HS-5 (cell line): ENCODE results near the gene PDSS2.
"Not testable (repeated sequence)": the region's sequence is repeated elsewhere in the genome, so short reads cannot be mapped to it uniquely, and the experiment has no call there.

Source experiments
- DNase-seq: peaks from one replicate; pipeline ENCODE4 v3.0.0-alpha.2; 2012; ENCODE audit warnings: low read depth

Gene PDSS2

DNA sequence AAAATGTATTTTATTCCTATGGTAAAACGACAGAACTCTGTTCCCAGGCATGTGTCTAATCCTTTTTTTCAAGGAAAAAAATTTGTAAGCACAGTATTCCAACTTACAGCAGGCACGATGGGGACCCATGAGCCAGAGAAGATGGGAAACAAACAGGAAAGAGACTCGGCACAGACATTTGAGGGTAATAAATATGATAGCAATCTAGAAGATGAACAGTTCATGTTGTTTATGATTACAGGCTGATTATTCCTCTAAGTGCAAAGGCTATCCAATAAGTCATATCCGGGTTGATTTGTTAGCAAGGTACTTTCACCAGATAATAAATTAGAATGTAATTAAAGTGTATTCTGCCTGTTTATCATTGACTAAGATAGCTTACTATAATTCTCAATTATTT is 43.2 kb downstream of the PDSS2 start:
- DNase-seq: no peak

DNA sequence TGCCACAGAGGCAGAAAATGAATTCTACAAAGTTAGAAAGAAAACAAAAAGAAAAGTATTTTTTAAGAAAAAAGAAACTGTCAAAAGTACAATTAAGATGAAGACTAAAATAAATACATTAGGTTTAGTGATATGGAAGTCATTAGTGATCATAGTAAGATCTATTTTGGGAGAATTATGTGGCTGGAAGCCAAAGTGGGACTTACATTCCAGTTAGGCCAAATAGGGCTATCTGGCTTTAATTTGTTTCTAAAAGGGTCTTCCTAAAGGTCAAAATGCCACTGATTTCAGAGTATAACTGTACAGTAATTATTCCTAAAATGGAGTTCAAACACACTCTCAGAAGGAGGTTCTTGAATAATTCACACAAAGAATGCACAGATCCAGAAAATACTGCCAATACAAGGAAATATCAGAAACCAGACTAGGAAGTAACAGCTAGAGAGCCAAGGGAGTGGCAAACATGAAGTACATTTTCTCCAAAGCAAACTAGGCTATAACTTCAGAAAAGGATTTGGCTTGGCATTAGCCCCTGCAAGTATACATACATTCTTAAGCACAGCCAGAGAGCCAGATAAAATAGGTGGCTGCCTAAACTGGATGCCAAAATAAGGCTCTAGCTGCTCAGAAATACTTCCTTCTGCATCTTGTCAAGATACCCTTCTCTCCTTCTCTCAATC is 45.3 kb downstream of the PDSS2 start:
- no peak for DNase-seq

DNA sequence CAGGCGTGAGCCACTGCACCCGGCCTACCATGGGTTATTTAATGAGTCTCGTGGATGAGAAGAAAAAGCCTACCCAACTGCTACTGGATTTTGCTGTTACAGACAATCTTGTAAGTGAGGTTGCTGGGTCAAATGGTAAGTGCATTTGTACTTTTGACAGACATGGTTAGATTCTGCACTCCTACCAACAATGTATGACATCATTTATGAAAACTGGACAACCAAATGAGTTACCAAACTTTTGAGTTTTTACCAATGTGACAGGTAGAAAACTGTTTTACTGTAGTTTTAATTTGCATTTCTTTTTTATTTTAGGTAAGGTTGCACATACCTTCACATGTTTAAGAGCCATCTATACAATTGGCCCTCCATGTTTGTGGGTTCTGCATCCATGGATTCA is 48.2 kb downstream of the PDSS2 start:
- no peak for DNase-seq

DNA sequence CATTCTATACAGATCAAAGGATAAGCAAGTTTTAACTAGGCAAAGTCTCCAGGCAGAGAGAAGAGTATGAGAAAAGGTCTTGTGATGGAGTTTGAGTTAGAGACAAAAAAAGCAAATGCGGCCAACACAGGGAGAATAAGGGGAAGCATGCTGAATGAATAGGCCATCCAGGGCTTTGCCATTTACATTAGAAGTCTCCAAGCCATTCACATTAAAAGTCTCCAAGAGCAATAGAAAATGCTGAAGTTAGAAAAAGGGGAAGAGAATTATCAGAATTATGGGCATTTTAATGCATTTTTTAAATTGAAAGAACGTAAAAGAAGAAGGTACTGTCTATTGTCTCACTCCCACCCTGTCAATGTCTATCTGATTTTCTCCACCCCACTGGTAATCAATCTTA is 49.4 kb downstream of the PDSS2 start:
- DNase-seq: no peak

DNA sequence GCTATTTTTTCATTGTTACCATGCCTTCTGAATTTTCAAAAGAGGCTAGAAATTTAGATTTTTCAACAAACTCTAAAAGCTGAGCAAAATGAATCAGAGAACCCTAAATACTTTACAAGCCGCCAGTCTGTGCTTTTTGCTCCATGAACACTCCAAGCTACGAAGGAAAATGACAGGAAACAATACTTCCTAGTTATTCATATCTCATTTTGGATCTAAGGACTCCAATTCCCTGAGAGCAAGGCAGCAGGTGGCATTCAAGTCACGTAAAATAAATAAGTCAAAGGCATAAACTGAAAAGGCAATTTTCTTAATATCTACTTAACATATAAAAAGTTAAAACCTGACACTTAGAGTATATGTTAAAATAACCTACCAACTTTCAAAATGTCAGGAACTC is 50.6 kb downstream of the PDSS2 start:
- DNase-seq: no peak

DNA sequence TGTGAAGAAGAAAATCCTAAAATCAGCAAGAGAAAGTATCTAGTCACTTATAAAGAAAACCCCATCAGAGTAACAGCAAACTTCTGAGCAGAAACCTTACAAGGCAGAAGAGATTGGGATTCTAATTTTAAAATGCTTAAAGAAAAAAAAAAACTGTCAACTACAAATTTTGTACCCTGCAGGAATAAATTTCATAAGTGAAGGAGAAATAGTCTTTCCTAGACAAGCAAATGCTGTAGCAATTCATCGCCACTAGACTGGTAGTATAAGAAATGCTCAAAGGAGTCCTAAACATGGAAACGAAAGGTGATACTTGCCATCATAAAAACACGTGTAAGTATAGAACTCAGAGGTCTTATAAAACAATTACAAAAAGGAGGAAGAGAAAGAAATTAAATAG is 54.4 kb downstream of the PDSS2 start:
- DNase-seq: no peak

DNA sequence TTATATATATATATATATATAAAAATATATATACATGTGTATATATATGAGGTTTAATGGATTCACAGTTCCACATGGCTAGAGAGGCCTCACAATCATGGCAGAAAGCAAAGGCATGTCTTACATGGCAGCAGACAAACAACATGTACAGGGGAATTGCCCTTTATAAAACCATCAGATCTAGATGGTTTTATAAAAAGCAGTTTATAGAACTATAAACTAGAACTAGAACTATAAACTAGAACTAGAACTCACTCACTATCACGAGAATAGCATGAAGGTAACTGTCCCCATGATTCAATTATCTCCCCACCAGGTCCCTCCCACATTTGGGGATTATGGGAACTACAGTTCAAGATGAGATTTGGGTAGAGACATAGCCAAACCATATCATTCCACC is 56.8 kb downstream of the PDSS2 start:
- DNase-seq: no peak

DNA sequence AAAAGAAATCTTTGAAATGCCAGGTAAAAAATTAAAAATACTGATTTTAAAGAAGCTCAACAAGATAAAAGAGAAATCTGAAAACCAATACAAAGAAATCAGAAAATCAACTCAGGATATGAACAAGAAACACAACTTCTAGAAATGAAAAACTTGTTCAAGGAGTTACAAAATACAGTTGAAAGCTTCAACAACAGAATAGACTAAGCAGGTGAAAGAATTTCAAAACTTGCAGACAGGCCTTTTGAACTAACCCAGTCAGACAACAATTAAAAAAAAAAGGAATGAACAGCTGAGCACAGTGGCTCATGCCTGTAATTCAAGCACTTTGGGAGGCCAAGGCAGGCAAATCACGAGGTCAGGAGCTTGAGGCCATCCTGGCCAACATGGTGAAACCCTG is 57.8 kb downstream of the PDSS2 start:
- no peak for DNase-seq

DNA sequence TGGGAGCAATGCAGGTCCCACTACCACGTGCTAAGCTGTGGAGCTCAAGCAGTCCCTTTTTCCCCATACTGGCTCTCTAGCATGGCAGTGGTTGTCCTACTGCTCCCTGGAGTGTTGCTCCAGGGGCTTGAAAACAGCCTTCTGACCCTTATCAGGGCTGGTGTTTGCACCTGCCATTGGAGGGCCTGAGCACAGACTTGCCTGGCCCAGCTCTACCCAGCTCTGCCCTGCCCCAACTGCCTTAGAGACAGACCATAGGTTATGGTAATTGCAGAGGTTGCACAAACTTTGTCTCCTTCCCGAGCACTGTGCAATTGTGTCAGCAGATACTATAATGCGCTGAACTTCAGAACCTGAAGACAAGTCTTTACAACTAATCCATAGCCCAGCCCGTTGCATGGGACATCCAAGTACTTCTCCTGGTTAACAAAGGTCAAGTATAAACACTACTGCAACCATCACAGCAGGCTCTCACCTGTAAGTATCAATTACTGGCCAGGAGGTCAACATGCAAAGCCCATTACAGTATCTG is 58.7 kb downstream of the PDSS2 start:
- no peak for DNase-seq

DNA sequence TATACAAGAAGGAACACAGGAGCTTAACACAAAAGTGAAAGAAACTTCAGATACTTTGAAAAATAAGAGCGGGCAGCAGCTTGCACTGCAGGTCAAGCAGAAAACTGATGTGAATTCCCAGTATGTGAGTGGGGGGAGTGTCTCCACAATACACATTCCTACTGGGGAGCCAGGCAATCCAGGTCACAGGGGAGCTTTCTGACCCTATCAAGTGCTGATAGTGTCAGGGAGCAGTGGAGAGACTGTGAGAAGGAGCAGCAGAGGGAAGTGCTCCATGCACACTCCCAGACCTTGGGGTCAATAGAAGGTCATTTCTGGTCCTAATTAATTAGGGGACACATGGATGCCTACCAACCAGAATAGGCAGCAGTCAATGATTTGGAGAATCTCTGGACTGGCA is 59.4 kb downstream of the PDSS2 start:
- no peak for DNase-seq

DNA sequence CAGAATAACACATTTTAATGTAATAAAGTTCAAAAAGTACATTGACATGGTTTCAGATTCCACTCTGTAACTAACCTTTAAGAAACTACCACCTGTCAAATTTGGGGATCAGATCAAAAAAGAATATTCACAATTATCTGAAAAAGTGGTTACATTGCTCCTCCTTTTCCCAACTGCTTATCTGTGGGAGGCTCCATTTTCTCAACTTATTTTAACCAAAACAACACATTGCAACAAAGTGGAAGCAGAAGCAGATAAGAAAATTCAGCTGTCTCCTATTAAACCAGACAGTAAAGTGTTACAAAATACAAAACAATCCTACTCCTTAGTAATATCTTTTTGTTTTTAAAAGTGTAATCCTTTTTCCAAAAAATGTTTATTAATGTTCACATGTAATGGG is 61.4 kb downstream of the PDSS2 start:
- no peak for DNase-seq

DNA sequence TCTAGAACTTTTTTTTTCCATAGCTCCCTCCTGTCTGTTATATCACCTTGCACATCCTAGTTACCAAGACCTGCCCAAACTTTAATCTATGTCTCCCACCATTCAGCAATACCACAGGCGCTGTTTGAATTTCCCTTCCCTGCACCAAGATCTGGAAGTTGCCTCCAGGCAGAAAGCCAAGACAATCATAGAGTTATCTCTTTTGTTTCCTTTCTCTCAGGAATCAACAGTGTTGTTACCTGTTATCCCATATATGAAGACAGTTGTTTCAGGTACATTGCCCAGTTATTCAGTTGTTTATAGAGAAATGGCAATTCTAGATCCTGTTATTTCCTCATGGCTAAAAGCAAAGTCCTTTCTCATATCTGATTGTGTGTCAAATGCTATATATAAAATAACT is 63.2 kb downstream of the PDSS2 start:
- no peak for DNase-seq

DNA sequence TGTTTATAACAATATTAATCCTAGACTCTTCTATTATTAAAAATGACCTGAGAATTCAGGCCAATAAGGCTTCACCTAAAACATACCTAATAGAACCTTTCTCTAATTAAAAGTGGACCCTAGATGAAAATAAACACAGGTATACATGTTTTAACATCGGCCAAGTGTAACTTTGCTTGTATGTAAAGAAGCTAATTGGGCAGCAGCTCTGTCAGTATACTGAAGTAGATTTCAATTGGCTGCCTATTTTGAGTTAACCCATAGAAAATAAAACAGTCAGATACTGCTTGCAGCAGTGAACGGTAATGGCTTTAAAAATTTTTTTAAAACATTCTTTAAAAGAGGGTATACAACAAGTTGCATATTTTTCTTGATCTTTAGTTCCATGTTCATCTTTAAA is 67.3 kb downstream of the PDSS2 start:
- DNase-seq: no peak

DNA sequence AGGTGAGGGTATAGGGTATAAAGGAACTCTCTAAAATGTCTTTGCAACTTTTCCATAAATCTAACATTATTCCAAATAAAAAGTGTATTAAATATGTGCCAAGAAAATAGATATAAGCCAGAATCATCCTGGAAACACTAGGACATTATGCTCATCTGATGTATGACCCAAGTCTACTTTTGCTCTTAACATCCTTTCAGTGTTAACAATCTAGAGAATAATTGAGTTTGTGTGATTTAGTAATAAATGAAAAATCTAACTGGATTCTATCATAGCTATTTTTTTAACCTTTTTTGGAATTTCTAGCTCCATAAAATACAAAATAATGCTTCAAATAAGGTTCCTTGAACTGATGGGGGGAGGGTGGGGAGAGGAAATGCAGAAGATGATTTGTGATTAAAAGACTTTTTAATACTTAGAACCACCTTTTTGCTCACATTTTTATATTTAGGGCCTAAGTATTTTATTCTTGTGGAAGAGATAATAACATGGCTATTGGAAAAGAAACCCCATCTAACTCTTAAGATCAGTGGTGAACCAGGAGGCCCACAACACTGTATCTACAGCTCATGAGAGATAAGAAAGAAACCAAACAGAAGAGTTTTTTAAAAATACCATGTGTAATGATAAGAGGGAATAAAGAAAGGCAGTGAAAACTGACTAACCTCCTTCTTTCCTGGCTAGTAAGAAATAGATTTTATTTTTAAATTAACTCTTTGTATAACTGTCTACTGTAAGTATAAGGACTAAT is 68.5 kb downstream of the PDSS2 start:
- no peak for DNase-seq

DNA sequence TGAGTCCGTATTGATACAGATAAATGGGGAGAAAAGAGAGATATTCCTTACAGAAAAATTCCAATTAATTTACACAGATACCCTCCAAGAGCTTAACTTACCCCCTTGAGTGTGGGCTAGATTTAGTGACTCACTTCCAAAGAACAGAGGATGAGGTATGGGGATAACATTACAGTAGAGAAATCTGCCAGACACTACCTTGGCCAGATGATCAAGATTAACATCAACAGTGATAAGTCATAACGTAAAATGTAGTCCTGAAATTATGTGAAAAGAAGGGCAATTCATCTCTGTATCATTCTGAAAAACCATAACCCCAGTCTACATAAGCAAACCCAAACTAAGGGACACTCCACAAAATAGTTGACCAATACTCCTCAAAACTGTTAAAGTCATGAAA is 69.3 kb downstream of the PDSS2 start:
- no peak for DNase-seq

DNA sequence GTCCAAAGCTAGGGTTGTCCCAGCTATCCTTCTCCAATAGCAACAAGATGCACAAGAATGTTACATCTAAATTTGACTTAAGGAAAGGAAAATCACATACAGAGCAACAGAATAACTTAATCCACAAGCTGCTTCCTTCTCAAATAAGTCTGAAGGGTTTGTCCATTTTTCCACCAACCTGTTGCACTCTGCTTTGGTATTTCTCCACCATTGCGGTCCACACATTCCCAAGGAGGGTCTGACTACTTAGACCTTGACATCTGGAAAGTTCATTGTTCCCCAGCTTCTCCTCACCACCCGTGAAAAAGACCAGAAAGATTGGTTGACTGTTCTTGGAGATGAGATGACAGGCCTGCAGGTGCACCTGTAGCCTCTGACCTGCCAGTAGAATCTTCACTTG is 72.5 kb downstream of the PDSS2 start:
- no peak for DNase-seq

DNA sequence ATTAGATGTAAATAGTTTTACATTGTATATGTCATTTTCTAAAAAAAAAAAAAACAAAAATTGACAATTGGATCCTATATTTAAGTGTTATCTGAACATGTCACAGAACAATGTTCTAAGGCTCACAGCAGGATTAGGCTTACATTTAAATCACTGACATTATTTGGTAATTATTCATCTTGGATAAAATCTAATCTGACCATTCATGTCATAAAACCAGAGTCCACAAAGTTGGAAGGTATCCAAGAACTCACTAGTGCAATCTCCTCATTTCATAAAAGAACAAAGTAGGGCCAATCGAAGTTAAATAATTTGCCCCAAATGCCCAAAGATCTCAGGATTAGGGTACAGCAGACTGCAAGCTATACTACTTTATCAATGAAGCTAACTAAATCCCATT is 73.0 kb downstream of the PDSS2 start:
- peak; percentile 3 for DNase-seq

DNA sequence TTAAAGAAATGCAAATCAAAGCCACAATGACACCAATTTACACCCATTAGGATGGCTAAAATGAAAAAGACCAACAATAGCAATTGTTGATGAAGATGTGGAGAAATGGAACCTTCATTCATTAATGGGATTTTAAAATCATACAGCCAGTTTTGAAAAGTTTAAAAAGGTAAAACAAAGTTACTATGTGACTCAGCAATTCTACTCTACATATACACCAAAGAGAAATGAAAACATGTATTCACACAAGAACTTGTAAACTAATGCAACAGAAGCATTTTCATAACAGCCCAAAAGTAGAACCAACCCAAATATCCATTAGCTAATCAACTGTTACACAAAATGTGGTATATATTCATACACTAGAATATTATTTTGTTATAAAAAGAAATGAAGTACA is 75.7 kb downstream of the PDSS2 start:
- no peak for DNase-seq

DNA sequence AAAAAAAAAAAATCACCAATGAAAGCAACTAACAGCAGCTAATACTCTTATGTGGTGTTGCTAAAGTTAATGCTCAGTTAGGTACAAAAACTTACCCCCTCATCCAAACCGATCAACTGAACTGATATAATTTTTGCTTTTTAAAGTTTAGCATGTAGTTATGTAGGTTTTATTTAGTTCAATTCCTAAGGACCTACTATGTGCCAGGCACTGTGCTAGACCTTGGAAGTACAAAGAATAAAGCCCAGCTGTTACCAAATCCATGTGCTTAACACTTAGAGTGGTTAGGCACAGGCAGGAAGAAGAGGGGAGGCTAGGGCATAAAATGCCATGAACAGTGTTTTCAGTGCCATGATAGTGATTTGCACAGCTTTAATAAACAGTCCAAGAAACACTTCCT is 85.1 kb downstream of the PDSS2 start:
- DNase-seq: no peak

DNA sequence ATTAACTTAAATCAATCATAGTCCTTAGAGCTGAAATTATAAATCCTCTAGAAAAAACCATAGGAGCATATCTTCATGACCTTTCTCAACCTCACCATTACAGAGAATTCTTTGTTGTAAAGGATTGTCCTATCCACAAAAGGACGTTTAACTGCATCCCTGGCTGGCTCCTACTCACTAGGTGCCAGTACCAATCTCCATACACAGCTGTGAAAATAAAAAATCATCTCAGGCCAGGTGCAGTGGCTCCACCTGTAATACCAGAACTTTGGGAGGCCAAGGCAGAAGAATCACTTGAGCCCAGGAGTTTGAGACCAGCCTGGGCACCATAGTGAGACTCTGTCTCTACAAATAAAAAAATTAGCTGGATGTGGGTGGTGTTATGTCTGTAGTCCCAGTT is 89.9 kb downstream of the PDSS2 start:
- DNase-seq: no peak

DNA sequence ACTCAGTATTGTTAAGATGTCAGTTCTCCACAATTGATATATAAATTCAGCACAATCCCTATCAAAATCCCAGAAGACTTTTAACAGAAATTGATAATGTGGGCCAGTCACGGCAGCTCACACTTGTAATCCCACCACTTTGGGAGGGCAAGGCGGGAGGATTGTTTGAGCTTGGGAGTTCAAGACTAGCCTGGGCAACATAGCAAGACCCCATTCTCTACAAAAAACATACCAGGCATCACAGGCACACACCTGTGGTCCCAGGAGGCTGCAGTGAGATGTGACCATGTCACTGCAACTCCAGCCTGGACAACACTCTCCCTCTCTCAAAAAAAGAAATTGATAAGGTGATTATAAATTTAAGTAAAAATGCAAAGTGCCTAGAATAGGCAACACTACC is 90.9 kb downstream of the PDSS2 start:
- DNase-seq: no peak

DNA sequence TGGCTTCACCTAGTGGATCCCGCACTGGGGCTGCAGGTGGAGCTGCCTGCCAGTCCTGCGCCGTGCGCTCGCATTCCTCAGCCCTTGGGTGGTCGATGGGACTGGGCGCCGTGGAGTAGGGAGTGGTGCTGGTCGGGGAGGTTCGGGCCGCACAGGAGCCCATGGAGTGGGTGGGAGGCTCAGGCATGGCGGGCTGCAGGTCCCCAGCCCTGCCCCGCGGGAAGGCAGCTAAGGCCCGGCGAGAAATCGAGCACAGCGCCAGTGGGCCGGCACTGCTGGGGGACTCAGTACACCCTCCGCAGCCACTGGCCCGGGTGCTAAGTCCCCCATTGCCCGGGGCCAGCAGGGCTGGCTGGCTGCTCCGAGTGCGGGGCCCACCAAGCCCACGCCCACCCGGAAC is 95.2 kb downstream of the PDSS2 start:
- DNase-seq: not testable (repeated sequence)

DNA sequence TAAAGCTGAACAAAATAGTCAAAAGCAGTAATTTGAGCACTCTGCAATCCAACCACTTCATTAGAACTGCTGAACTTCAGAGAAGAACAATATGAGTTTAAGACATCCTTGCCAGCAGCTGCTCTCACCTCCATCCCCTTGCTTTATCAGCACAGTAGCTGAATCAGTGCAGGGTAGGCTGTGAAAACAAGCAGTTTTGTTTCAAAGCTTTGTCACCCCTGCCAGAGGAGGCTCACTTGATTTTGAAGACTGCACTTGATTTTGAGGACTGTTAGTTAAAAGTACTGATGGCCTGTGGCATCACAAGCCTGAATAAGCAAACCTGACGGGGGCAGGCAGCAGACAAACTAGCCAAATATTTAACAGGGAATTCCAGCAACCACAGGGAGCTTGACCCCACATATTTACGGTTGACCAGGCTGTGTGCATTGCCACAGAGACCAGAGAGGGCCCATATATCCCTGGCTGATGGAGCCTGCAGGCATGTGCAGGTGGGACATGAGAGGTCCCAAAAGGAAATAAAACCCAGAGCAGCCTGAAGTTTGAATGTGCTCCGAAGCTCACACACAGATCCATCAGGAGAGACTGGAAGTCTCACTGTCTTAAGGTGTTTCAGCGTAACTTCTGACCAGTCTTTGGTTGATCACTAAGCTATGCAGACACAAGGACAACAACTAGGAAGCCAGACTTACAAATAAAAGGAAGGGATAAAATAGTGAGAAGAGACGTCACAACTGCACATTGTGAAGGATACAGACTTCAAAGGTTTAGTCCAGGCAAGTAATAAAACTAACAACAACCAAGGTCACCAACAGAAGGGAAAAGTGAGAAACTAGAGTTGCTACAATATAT is 97.4 kb downstream of the PDSS2 start:
- peak; percentile 76 for DNase-seq
